Panc1 (cell line): ENCODE data around the gene PDGFD.

Experiments used
- CTCF ChIP-seq: fragments of 450-650 bp; IDR thresholded peaks from 2 replicates; pipeline ENCODE4 v1.5.1; 2017; ENCODE audit warnings: mild to moderate bottlenecking
- POLR2AphosphoS5 ChIP-seq: IDR thresholded peaks from 2 replicates; pipeline ENCODE4 v1.6.1; 2012; ENCODE audit warnings: mild to moderate bottlenecking, low read depth, low read length, moderate library complexity
- REST ChIP-seq, 2 experiments: IDR thresholded peaks; 2 replicates each; pipeline ENCODE4 v1.6.1; 2011 to 2012; ENCODE audit warnings: low read depth in 2 of 2, control low read depth in 1 of 2, low read length in 1 of 2, mild to moderate bottlenecking in 1 of 2, moderate library complexity in 1 of 2; ENCODE audit not compliant: insufficient read depth in 1 of 2
- SIN3A ChIP-seq: IDR thresholded peaks from 2 replicates; pipeline ENCODE4 v1.6.1; 2012; ENCODE audit warnings: low read depth, mild to moderate bottlenecking, low read length, moderate library complexity, borderline replicate concordance; ENCODE audit not compliant: insufficient read depth

GRCh38 chr11:104043678-104044239 lies 120.2 kb downstream of the PDGFD start:
- TF ChIP-seq REST (IDR thresholded peaks at IDR 0.05; ENCODE audit: insufficient read depth in 1 of 2, low read depth in 2 of 2, low read length in 1 of 2) = no peak
- TF ChIP-seq CTCF = no peak
- TF ChIP-seq POLR2AphosphoS5 = no peak
- TF ChIP-seq SIN3A = no peak
